ENCODE results near the gene RALGAPA2. TPM values are rescaled to one million over a fixed set of nuclear protein-coding genes. Genes with fewer than 3 reads are reported as not detected.

Gene RALGAPA2
- total RNA-seq, 4 donors from 2014 or later, result 54.3 to 67.6 (median 60.3) TPM

- TF ChIP-seq POLR2A (IDR thresholded peaks at IDR 0.05) (no peak), CTCF (IDR thresholded peaks at IDR 0.05) (no peak)
- H3K36me3 ChIP-seq, result no peaks in the 10 kb centered on the region
- H3K4me3 ChIP-seq, result no peak overlapping the region
- H3K27me3 ChIP-seq, result no peaks in the 10 kb centered on the region
- no peaks in the 10 kb centered on the region for H3K9me3 ChIP-seq
- no peak overlapping the region for H3K27ac ChIP-seq
- DNase-seq, result no peak
- no peaks in the 10 kb centered on the region for H3K4me1 ChIP-seq
These were observed 42.3 kb upstream of the RALGAPA2 start for GRCh38 chr20:20754714-20755113.

DNA sequence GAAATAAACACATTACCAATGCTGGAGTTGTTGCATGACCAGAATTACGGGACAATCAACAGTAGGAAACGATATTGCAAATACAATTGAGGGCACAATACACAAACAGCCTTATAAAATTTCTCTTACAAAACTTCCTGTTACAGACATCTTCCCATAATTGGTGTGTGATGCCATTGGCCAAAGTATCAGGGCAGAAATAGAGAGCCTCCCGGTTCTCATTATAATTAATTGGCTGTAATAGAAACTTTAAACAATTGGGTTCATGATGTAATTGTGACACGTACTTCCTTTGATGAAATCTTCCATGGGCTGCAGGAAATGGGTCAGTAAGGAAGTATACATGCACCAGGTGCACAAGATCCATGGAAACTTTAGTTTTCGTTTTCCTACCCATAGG lies 40.3 kb upstream of the RALGAPA2 start:
- H3K27me3 ChIP-seq, result no peaks in the 10 kb centered on the region
- no peak for DNase-seq
- TF ChIP-seq CTCF (IDR thresholded peaks at IDR 0.05) (no peak), POLR2A (IDR thresholded peaks at IDR 0.05) (no peak)
- no peak overlapping the region for H3K4me3 ChIP-seq
- no peaks in the 10 kb centered on the region for H3K4me1 ChIP-seq
- no peak overlapping the region for H3K27ac ChIP-seq
- no peaks in the 10 kb centered on the region for H3K9me3 ChIP-seq
- H3K36me3 ChIP-seq, result no peaks in the 10 kb centered on the region

- H3K9me3 ChIP-seq, result no peaks in the 10 kb centered on the region
- no peaks in the 10 kb centered on the region for H3K27me3 ChIP-seq
- TF ChIP-seq POLR2A (IDR thresholded peaks at IDR 0.05), result no peak
- TF ChIP-seq CTCF (IDR thresholded peaks at IDR 0.05), result no peak
- no peak overlapping the region for H3K27ac ChIP-seq
- DNase-seq, result no peak
- no peaks in the 10 kb centered on the region for H3K36me3 ChIP-seq
- H3K4me1 ChIP-seq, result peaks cover 0 to 19% (median 2%) of the 10 kb centered on the region in 4 donors
- no peak overlapping the region for H3K4me3 ChIP-seq
These were observed 34.9 kb upstream of the RALGAPA2 start for GRCh38 chr20:20747298-20747697.

DNA sequence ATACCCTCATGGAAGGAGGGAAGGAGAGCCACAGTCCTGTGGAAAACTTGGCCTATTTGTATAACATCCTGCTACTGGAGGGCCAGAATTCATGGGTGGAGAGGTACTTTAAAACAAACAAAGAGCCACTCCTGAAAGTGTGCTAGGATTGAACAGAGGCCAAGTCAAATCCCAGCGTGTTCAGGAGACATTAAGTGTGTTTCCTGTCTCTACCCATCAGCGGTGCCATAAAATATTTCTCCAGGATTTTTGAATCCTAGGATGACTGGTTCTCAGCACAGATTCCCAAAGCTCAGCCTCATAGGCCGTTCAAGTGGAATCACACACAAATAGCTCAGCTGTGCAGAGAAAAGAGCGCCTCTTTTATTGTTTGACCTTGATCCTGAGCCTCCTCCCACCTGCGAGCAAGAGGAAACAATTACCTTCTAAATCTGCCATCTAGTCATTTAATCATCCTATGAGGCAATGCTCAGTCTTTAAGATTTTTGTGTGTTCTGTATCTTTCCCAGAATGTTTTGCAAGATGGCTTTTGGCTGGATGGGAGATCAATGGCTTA lies 31.8 kb upstream of the RALGAPA2 start:
- no peaks in the 10 kb centered on the region for H3K9me3 ChIP-seq
- H3K27me3 ChIP-seq, result no peaks in the 10 kb centered on the region
- H3K27ac ChIP-seq, result peak overlapping the region in 3 of 4 donors; percentile 36 to 56 (median 43)
- H3K36me3 ChIP-seq, result no peaks in the 10 kb centered on the region
- no peak for DNase-seq
- TF ChIP-seq CTCF (IDR thresholded peaks at IDR 0.05), result no peak
- no peak for TF ChIP-seq POLR2A (IDR thresholded peaks at IDR 0.05)
- no peak overlapping the region for H3K4me3 ChIP-seq
- H3K4me1 ChIP-seq, result peaks cover 0 to 19% (median 2%) of the 10 kb centered on the region in 4 donors

DNA sequence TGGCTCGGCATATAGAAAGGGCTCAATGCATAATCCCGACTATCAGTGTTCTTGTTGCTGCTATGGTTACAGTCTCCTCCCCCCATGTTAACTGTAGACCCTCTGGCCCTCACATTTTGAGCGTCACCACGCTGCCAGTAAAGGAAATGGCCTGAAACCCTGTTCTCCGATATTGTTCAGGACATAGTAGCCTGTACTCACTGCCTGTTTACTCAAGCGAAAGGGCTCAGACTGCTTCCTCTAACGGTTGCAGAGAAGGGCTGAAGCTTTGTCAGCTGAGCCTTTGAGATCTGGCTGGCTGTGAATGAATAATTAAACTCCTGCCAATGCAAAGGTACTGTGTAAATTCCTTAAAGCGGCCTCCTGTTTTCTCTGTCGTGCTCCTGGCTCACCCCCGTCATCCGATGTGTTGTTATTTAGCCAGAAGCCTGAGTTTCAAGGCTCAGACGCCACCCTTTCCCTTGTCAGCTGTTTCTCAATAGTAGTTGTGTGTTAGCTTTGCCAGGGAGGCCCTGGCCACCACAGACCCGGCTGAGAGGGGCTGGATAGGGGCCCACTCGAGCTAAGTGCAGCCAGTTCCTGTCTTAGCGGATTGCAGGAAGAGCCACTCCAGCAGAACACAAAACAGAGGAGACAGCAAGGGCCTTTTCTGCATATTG lies 31.2 kb upstream of the RALGAPA2 start:
- no peaks in the 10 kb centered on the region for H3K9me3 ChIP-seq
- H3K4me3 ChIP-seq, result no peak overlapping the region

More for the DNA sequence above, 31.2 kb upstream of the RALGAPA2 start:
- peaks cover 0 to 19% (median 2%) of the 10 kb centered on the region in 4 donors for H3K4me1 ChIP-seq
- H3K27ac ChIP-seq, result peak overlapping the region; percentile 36 to 56 (median 46)
- no peaks in the 10 kb centered on the region for H3K27me3 ChIP-seq
- H3K36me3 ChIP-seq, result no peaks in the 10 kb centered on the region
- peak in 1 of 3 donors; percentile 57 for DNase-seq
- TF ChIP-seq CTCF (IDR thresholded peaks at IDR 0.05), result no peak
- TF ChIP-seq POLR2A (IDR thresholded peaks at IDR 0.05), result no peak

Measured in Peyer's patch (tissue), 4 donors.